Nephron (organoid): ENCODE measurements around the gene DDC.

Experiments
- H3K27ac Mint-ChIP-seq, 3 experiments: 2 replicates each; pipeline ENCODE4 v1.8.0; 2020; ENCODE audit warnings: mixed read lengths in 3 of 3, mild to moderate bottlenecking in 2 of 3, moderate library complexity in 1 of 3
- H3K27me3 Mint-ChIP-seq: 2 replicates; pipeline ENCODE4 v1.8.0; 2021; ENCODE audit warnings: low read depth, mild to moderate bottlenecking, moderate library complexity, mixed read lengths
- H3K36me3 Mint-ChIP-seq: 2 replicates; pipeline ENCODE4 v1.8.0; 2020; ENCODE audit warnings: low read depth, mixed read lengths
- H3K4me1 Mint-ChIP-seq: 2 replicates; pipeline ENCODE4 v1.8.0; 2020; ENCODE audit warnings: mixed read lengths
- H3K4me3 Mint-ChIP-seq, 3 experiments: 2 replicates each; pipeline ENCODE4 v1.8.0; 2020; ENCODE audit warnings: mild to moderate bottlenecking in 3 of 3, mixed read lengths in 3 of 3, moderate library complexity in 2 of 3
- H3K9me3 Mint-ChIP-seq: 2 replicates; pipeline ENCODE4 v1.8.0; 2020; ENCODE audit warnings: mixed read lengths
- CTCF ChIP-seq, 3 experiments: fragments of 200-600 bp; sonication (generic); IDR thresholded peaks; one replicate each; pipeline ENCODE4 v1.5.0; 2021; ENCODE audit warnings: antibody characterized with exemption in 3 of 3; ENCODE audit not compliant: unreplicated experiment in 3 of 3

Gene DDC

DNA sequence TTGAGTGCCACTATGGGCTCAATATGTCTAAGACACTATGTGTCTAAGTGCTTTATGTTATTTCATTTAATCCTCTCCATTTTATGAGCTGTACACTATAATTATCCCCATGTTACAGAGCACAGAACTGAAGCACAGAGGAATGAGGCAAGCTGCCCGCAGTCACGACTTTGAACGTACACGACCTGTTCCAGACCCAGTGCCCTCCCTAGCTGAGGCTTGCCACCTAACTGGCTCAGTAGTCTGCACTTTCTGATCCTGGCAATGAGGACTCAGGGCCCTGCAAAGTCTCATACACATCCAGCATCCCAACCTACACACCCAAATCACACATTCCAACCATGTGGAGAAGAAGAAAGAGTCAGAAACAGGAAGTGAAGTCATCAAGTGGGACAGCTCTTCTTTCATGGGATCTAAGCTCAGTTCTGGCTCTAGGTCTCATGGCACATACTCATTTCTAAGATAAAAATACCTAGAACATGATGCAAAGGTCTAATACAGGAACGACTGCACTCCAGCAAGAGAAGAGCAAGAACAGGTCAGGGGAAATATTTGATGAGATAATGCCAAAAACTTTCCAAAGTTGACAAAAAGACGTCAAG lies 42.4 kb upstream of the DDC start:
- TF ChIP-seq CTCF (IDR thresholded peaks at IDR 0.05; ENCODE audit: unreplicated experiment in 3 of 3) = no peak
- Mint-ChIP-seq H3K4me1 (no peaks in the 10 kb centered on the region), H3K4me3 (no peak overlapping the region), H3K27ac (no peak overlapping the region), H3K36me3 (peaks cover 37% of the 10 kb centered on the region), H3K27me3 (no peaks in the 10 kb centered on the region), H3K9me3 (no peaks in the 10 kb centered on the region)

DNA sequence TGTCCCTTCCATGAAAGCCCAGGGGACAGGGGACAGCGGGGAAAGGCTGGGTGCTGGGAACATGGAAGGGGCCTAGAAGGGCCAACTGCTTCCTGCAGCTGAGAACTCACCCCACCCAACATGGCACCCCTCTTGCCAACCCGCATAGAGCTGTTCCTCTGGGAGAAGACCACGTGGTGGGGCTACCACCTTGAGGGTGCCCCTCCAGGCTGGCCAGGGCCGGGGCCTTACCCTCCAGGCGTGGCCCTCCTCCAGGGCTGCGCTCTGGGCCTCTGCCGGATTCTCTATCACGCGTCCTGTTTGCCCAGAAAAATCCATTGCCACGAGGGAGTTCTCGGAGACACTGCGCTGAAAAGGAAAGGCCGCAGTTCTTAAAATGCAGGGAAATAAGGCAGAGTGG lies 39.9 kb upstream of the DDC start:
- H3K9me3 Mint-ChIP-seq = no peaks in the 10 kb centered on the region
- H3K27ac Mint-ChIP-seq = no peak overlapping the region
- no peaks in the 10 kb centered on the region for H3K27me3 Mint-ChIP-seq

DNA sequence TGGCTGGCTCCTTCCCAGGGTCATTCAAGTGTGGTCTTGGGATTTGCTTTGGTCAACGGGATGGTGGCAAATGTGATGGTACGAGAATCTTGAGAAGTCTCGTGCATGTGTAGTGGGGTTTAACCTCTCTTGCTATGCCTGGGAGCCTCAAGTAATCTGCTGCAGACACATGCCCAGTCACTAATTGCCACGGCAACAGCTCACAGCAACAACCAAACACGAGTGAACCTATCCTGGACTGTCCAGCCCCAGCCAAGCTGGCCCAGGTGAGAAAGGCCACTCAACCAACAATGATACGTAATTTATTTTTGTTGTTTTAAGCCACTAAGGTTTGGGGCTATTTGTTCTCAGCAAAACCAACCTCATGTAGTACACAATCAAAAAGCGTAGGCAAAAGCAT lies 38.1 kb upstream of the DDC start:
- no peak for TF ChIP-seq CTCF (IDR thresholded peaks at IDR 0.05; ENCODE audit: unreplicated experiment in 3 of 3)
- Mint-ChIP-seq H3K9me3 (no peaks in the 10 kb centered on the region), H3K27ac (no peak overlapping the region), H3K4me1 (no peaks in the 10 kb centered on the region), H3K4me3 (no peak overlapping the region), H3K36me3 (peaks cover 38% of the 10 kb centered on the region), H3K27me3 (no peaks in the 10 kb centered on the region)

More for the DNA sequence above, 39.9 kb upstream of the DDC start:
- no peak for TF ChIP-seq CTCF (IDR thresholded peaks at IDR 0.05; ENCODE audit: unreplicated experiment in 3 of 3)
- Mint-ChIP-seq H3K36me3 (peaks cover 32% of the 10 kb centered on the region), H3K4me3 (no peak overlapping the region), H3K4me1 (no peaks in the 10 kb centered on the region)

- H3K36me3 Mint-ChIP-seq = peaks cover 45% of the 10 kb centered on the region
- TF ChIP-seq CTCF (IDR thresholded peaks at IDR 0.05; ENCODE audit: unreplicated experiment in 3 of 3) = no peak
- no peaks in the 10 kb centered on the region for H3K27me3 Mint-ChIP-seq
- H3K27ac Mint-ChIP-seq = no peak overlapping the region
- H3K4me3 Mint-ChIP-seq = no peak overlapping the region
- no peaks in the 10 kb centered on the region for H3K4me1 Mint-ChIP-seq
- no peaks in the 10 kb centered on the region for H3K9me3 Mint-ChIP-seq
Measured at GRCh38 chr7:50599385-50599784, 34.2 kb upstream of the DDC start.

- H3K27ac Mint-ChIP-seq = no peak overlapping the region
- H3K27me3 Mint-ChIP-seq = no peaks in the 10 kb centered on the region
- peaks cover 47% of the 10 kb centered on the region for H3K36me3 Mint-ChIP-seq
- no peaks in the 10 kb centered on the region for H3K9me3 Mint-ChIP-seq
- TF ChIP-seq CTCF (IDR thresholded peaks at IDR 0.05; ENCODE audit: unreplicated experiment in 3 of 3) = no peak
- H3K4me1 Mint-ChIP-seq = no peaks in the 10 kb centered on the region
- H3K4me3 Mint-ChIP-seq = no peak overlapping the region
Measured at GRCh38 chr7:50598460-50599343, 33.5 kb upstream of the DDC start.
